Naive thymus-derived CD4-positive, alpha-beta T cell (primary cell): ENCODE results near the gene RETSAT. TPM values are rescaled to one million over a fixed set of nuclear protein-coding genes. Genes with fewer than 3 reads are reported as not detected.

Source experiments
- ATAC-seq: fragments of 150-1000 bp; cut with Tn5 transposase; 2 replicates; pipeline ENCODE4 v1.10.0; 2021; ENCODE audit warnings: mild to moderate bottlenecking, moderate library complexity
- CTCF ChIA-PET: fragments of 350-600 bp; sonication (Branson Sonifier 250); formaldehyde crosslinking; loops from one replicate; lab custom pipeline; 2021; ENCODE audit warnings: antibody characterized with exemption; lab: Charles Lee
- POLR2A ChIA-PET: fragments of 350-600 bp; sonication (Branson Sonifier 250); formaldehyde crosslinking; loops from one replicate; lab custom pipeline; 2021; ENCODE audit warnings: antibody characterized with exemption, inconsistent platforms; lab: Charles Lee
- DNase-seq, 9 donors: peaks; one replicate each; pipeline versions ENCODE4 v3.0.0 to v3.0.0-alpha.2; 2020 to 2022; ENCODE audit warnings: mixed read lengths in 1 of 9
- H3K27ac ChIP-seq: one replicate; pipeline ENCODE4 v1.7.0; 2013; ENCODE audit warnings: mild to moderate bottlenecking, low read depth, low read length, moderate library complexity
- H3K27me3 ChIP-seq, 2 donors: one replicate each; pipeline ENCODE4 v1.7.0; 2013; ENCODE audit warnings: low read length in 2 of 2, mild to moderate bottlenecking in 2 of 2, moderate library complexity in 2 of 2; ENCODE audit not compliant: control insufficient read depth in 2 of 2, insufficient read depth in 2 of 2
- H3K36me3 ChIP-seq, 3 experiments: 1 replicate in 2 of 3; 2 replicates in 1 of 3; pipeline ENCODE4 v1.7.0; 2013; ENCODE audit warnings: low read length in 3 of 3, mild to moderate bottlenecking in 3 of 3, moderate library complexity in 1 of 3; ENCODE audit not compliant: insufficient read depth in 3 of 3, control insufficient read depth in 2 of 3
- H3K4me1 ChIP-seq, 2 donors: one replicate each; pipeline ENCODE4 v1.7.0; 2013; ENCODE audit warnings: low read length in 2 of 2, mild to moderate bottlenecking in 2 of 2, moderate library complexity in 1 of 2; ENCODE audit not compliant: control insufficient read depth in 2 of 2, insufficient read depth in 2 of 2
- H3K4me3 ChIP-seq: 2 replicates; pipeline ENCODE4 v1.7.0; 2013; ENCODE audit warnings: mild to moderate bottlenecking, low read length
- H3K9me3 ChIP-seq, 3 experiments: 1 replicate in 2 of 3; 2 replicates in 1 of 3; pipeline ENCODE4 v1.7.0; 2013; ENCODE audit warnings: low read length in 3 of 3; ENCODE audit not compliant: control insufficient read depth in 2 of 3
- H3K27ac Mint-ChIP-seq, 9 donors: one replicate each; pipeline ENCODE4 v1.8.0; 2020 to 2022; ENCODE audit warnings: mixed read lengths in 9 of 9, mild to moderate bottlenecking in 8 of 9, moderate library complexity in 5 of 9, inconsistent platforms in 2 of 9
- H3K27me3 Mint-ChIP-seq, 5 donors: one replicate each; pipeline ENCODE4 v1.8.0; 2021 to 2022; ENCODE audit warnings: mixed read lengths in 5 of 5, mild to moderate bottlenecking in 1 of 5
- H3K36me3 Mint-ChIP-seq, 5 donors: one replicate each; pipeline ENCODE4 v1.8.0; 2020 to 2022; ENCODE audit warnings: mixed read lengths in 5 of 5, mild to moderate bottlenecking in 3 of 5, inconsistent platforms in 1 of 5
- H3K4me1 Mint-ChIP-seq, 7 donors: one replicate each; pipeline ENCODE4 v1.8.0; 2020 to 2022; ENCODE audit warnings: mixed read lengths in 7 of 7, mild to moderate bottlenecking in 3 of 7, inconsistent platforms in 1 of 7
- H3K4me3 Mint-ChIP-seq, 10 donors: one replicate each; pipeline ENCODE4 v1.8.0; 2020 to 2022; ENCODE audit warnings: mild to moderate bottlenecking in 10 of 10, mixed read lengths in 10 of 10, moderate library complexity in 6 of 10, inconsistent platforms in 2 of 10
- H3K9me3 Mint-ChIP-seq, 11 donors: one replicate each; pipeline ENCODE4 v1.8.0; 2020 to 2022; ENCODE audit warnings: mixed read lengths in 11 of 11, mild to moderate bottlenecking in 4 of 11, inconsistent platforms in 1 of 11, moderate library complexity in 1 of 11
- intact Hi-C, 2 donors: fragments of 100-400 bp; cut with micrococcal nuclease; formaldehyde crosslinking; loops; one replicate each; pipeline ENCODE4 v1.15.1; 2023
- polyA plus RNA-seq, 2 donors: library from polyadenylated mRNA; unstranded; fragments of 300-500 nt; fragmentation: Illumina TruSeq; gene quantifications; one replicate each; pipeline ENCODE4 v1.2.3, GENCODE V29; 2021
- total RNA-seq, 6 experiments: library from RNA in 5 of 6; stranded (reverse) in 5 of 6; gene quantifications; 1 replicate in 5 of 6; 2 replicates in 1 of 6; pipeline ENCODE4 v1.2.3 and lab custom pipeline; 2021 to 2026

Gene RETSAT
- 10 to 100 TPM; 18.5 to 30.5 (median 20.2) TPM for total RNA-seq
- polyA plus RNA-seq, result 10 to 100 TPM in 1 of 2 donors, 1 to 10 TPM in 1; 8.9 to 14.5 TPM
- 31.2 reads per million, percentile 60 among the genes with 10 or more reads in this experiment for total RNA-seq (lab: John Stamatoyannopoulos, UW)

DNA sequence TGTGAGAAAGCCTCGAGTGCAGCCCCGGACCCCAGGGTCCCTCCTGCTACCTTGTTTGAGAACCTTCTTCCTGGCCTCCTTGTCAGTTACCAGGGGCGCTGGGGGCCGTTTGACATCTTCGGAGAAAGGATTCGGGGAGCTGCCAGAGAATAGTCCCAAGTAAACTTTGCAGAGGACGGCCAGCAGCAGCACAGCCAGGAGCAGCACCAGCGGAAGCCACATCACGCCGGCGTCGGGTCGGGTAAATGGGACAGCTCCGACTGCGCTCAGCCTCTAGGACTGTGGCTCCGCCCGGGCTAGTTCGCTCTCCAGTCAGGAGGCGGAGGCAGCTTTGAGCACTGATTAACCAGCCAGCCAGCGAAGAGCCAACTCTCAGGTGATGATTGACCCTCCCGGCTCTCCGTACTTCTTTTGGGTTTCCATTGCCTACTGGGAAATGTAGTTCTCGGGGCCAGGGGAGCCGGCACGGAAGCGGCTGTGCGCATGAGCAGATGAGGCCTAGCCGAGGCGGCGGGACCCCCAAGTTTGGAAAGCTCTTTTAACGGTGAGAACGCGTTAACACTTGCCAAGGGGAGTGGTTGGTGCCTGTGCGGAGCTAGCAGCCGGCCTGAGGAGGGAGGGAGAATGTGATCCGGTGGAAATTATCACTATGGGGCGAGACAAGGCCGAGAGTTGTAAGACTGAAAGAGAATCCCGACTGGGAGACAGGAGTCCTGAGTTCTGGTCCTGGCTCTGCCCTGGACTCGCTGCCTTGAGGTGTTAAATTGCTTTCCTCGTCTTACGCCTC lies at the start of gene RETSAT, which contains the start of gene ELMOD3:
Gene RETSAT, minus strand, starts transcription at position 243 of the 787 bp plus-strand sequence. Its CDS starts 21 bp downstream, at position 222.
Gene ELMOD3, plus strand, starts transcription at position 484 of the 787 bp plus-strand sequence. CDS start 2,430 bp downstream, outside the sequence.
- intact Hi-C loops, result loop anchor here (1.0 to 5.0 kb wide), 14 partner anchors 26 to 895 kb away; partner anchors contain the start of genes GGCX (in 2 of the 2), MAT2A (in 2 of the 2), POLR1A (in 2 of the 2) and SH2D6 (in 2 of the 2)
- Mint-ChIP-seq H3K36me3 (peaks cover 8 to 39% (median 23%) of the 10 kb centered on the region in 5 donors), H3K27me3 (no peaks in the 10 kb centered on the region), H3K4me3 (peak within 1 kb of the TSS; percentile 91 to 100 (median 100)), H3K27ac (peak within 1 kb of the TSS; percentile 93 to 100 (median 99)), H3K9me3 (peaks cover 0 to 4% (median 0%) of the 10 kb centered on the region in 11 donors), H3K4me1 (peaks cover 36 to 61% (median 53%) of the 10 kb centered on the region in 7 donors)
- ATAC-seq, result peak; percentile 99
- Histone ChIP-seq H3K4me1 (peaks cover 19 to 28% of the 10 kb centered on the region in 2 donors), H3K27ac (peak within 1 kb of the TSS; percentile 89), H3K9me3 (no peaks in the 10 kb centered on the region), H3K36me3 (peaks cover 4 to 36% (median 10%) of the 10 kb centered on the region in 3 experiments), H3K4me3 (peak within 1 kb of the TSS; percentile 86), H3K27me3 (no peaks in the 10 kb centered on the region)
- POLR2A ChIA-PET, result interaction anchor here (0.6 to 14.5 kb wide), 28 partner anchors 12 to 722 kb away, joined by 3 to 211 read pairs (median 4); partner anchors contain the start of genes C2orf68, MAT2A, RNF181 and SH2D6
- DNase-seq, result peak; percentile 79 to 99 (median 98)
- CTCF ChIA-PET, result interaction anchor here (0.6 to 1.8 kb wide), 5 partner anchors 27 to 198 kb away, joined by 3 to 11 read pairs (median 3); partner anchors contain the start of gene TGOLN2

DNA sequence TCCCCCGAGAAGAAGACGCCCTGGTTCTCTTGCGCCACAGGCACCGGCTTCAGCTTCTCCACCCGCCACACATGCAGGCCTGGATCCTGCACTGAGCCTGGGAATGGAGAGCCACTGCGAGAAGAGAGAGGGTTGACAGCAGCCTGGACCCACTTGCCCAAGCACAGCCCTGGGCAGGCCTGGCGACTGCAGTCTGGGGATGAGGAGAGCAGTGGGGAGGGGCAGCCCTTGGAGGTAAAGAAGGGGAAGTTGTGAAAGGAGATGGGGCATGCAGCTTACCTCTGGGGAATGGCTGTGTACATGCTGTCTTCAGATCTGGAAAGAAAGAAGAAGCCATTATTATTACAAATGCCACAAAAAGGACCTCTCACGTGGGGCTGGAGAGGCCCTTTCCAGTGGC lies 47.5 kb upstream of the RETSAT start:
- no peak overlapping the region for H3K4me3 Mint-ChIP-seq
- H3K27ac Mint-ChIP-seq, result no peak overlapping the region
- peaks cover 0 to 55% (median 15%) of the 10 kb centered on the region in 5 donors for H3K36me3 Mint-ChIP-seq
- Histone ChIP-seq H3K9me3 (no peaks in the 10 kb centered on the region), H3K36me3 (peaks cover 0 to 19% (median 0%) of the 10 kb centered on the region in 3 experiments), H3K27me3 (no peaks in the 10 kb centered on the region), H3K27ac (no peak overlapping the region), H3K4me3 (no peak overlapping the region), H3K4me1 (peaks cover 6 to 18% of the 10 kb centered on the region in 2 donors)
- CTCF ChIA-PET, result interaction anchor here (0.6 kb wide), 1 partner anchor 128 kb away, joined by 5 read pairs; no protein-coding TSS in a partner anchor
- peaks cover 10 to 43% (median 16%) of the 10 kb centered on the region in 7 donors for H3K4me1 Mint-ChIP-seq
- DNase-seq (no peak), ATAC-seq (no peak)
- intact Hi-C loops, result no loop called here
- H3K27me3 Mint-ChIP-seq, result no peaks in the 10 kb centered on the region
- peaks cover 0 to 23% (median 8%) of the 10 kb centered on the region in 11 donors for H3K9me3 Mint-ChIP-seq
- POLR2A ChIA-PET, result no interaction called here

DNA sequence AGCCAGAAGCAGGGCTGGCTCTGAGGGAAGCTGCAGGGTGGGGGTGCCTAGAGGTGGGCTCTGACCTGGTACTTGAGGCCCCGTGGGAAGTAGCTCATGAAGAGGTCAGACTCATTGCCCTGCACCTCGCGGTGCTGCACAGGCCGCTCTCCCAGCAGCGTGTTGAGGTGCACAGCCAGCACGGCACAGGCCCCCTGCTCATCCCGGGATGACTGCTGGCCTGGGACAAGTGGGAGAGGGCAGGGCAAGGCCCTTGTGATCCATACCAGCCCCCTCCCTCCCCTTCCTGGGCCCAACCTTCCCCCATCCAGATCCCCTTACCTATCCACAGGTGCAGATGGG lies 47.1 kb upstream of the RETSAT start:
- Mint-ChIP-seq H3K36me3 (peaks cover 0 to 59% (median 15%) of the 10 kb centered on the region in 5 donors), H3K27ac (no peak overlapping the region), H3K4me3 (no peak overlapping the region), H3K27me3 (no peaks in the 10 kb centered on the region), H3K4me1 (peaks cover 10 to 43% (median 15%) of the 10 kb centered on the region in 7 donors), H3K9me3 (peaks cover 0 to 23% (median 8%) of the 10 kb centered on the region in 11 donors)
- ChIA-PET CTCF (interaction anchor here (1.6 kb wide), 1 partner anchor 10 kb away, joined by 4 read pairs; no protein-coding TSS in a partner anchor), POLR2A (no interaction called here)
- no peak for DNase-seq
- ATAC-seq, result no peak
- Histone ChIP-seq H3K4me3 (no peak overlapping the region), H3K27me3 (no peaks in the 10 kb centered on the region), H3K4me1 (peaks cover 6 to 14% of the 10 kb centered on the region in 2 donors), H3K27ac (no peak overlapping the region), H3K36me3 (peaks cover 0 to 19% (median 0%) of the 10 kb centered on the region in 3 experiments), H3K9me3 (no peaks in the 10 kb centered on the region)
- intact Hi-C loops, result no loop called here

DNA sequence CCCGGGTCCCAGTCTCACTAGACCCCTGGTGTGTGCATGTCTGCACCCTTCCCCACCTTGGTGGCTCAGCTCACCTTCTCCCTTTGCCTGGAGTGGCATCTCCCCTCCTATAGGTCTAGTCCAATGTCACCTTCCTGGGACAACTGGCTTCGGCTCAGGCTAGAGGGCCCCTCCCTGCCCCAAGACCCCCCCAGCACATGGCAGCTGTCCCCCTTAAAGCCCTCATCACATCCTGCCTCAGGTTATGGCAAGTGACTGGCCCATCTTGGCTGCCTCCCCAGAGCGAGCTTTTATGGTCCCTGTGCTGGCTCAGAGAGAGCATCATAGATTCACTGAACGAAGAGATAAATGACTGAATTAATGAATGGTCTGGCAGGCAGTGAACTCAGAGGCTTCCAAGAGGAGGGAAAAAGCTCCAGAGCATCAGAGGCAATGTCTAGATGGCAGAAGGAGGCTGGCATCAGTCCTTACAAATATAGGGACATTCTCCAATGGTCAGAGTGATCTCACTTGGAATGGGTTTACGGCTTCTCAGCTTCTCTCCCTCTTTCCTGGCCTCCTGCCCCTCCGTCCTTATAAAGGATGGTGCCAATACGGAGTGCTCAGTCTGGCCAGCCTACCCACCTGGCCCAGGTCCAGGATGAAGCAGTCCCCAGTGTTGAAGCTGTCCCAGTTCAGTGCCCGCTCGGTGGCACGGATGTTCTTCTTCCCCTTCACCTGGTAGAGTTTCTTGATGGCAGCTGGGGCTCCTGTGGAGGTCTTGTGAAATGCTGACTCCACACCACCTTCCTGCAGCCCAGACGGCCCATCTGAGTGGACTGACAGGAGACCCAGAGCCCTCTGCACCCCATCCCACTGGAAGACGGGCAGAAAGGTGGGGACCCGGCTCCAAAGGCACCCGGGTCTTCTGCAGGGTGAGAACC lies 46.5 kb upstream of the RETSAT start:
- ChIA-PET POLR2A (interaction anchor here (0.7 kb wide), 1 partner anchor 47 kb away, joined by 3 read pairs; the partner anchor contains the start of genes ELMOD3 and RETSAT), CTCF (interaction anchor here (1.6 kb wide), 1 partner anchor 9 kb away, joined by 4 read pairs; no protein-coding TSS in a partner anchor)
- H3K27ac ChIP-seq, result no peak overlapping the region
- peaks cover 6 to 7% of the 10 kb centered on the region in 2 donors for H3K4me1 ChIP-seq
- Mint-ChIP-seq H3K4me1 (peaks cover 9 to 37% (median 10%) of the 10 kb centered on the region in 7 donors), H3K27me3 (no peaks in the 10 kb centered on the region), H3K27ac (peak overlapping the region in 2 of 9 donors; percentile 9 to 49), H3K9me3 (peaks cover 0 to 23% (median 8%) of the 10 kb centered on the region in 11 donors), H3K4me3 (no peak overlapping the region), H3K36me3 (peaks cover 0 to 60% (median 15%) of the 10 kb centered on the region in 5 donors)
- H3K27me3 ChIP-seq, result no peaks in the 10 kb centered on the region
- no peak overlapping the region for H3K4me3 ChIP-seq
- H3K9me3 ChIP-seq, result no peaks in the 10 kb centered on the region
- DNase-seq (no peak), ATAC-seq (no peak)
- peaks cover 0 to 19% (median 0%) of the 10 kb centered on the region in 3 experiments for H3K36me3 ChIP-seq
- intact Hi-C loops, result no loop called here

DNA sequence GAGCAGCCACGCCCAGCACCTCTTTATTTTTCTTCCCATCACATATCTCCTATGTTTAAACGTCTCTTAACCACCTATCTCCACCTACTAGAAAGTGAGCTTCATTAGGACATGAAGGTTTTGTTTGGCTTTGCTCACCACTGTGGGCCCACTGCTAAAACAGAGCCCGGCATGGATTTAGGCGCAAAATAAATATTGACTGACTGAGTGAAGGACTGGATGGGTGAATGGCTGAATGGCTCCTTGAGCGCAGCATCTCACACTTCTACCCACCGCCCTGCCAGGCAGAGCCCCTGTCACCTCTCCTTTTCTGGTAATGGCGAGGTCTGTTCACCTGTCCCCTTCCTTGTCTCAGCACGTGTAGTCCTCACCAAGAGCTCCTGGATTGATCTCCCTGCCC lies 45.7 kb upstream of the RETSAT start:
- peaks cover 0 to 53% (median 14%) of the 10 kb centered on the region in 5 donors for H3K36me3 Mint-ChIP-seq
- Histone ChIP-seq H3K27me3 (no peaks in the 10 kb centered on the region), H3K4me3 (no peak overlapping the region), H3K9me3 (no peaks in the 10 kb centered on the region), H3K27ac (no peak overlapping the region), H3K4me1 (peaks cover 0 to 2% of the 10 kb centered on the region in 2 donors), H3K36me3 (peaks cover 0 to 21% (median 0%) of the 10 kb centered on the region in 3 experiments)
- no peak for DNase-seq
- H3K27me3 Mint-ChIP-seq, result no peaks in the 10 kb centered on the region
- peak overlapping the region in 2 of 9 donors; percentile 28 to 43 for H3K27ac Mint-ChIP-seq
- no peak for ATAC-seq
- H3K9me3 Mint-ChIP-seq, result peaks cover 0 to 22% (median 7%) of the 10 kb centered on the region in 11 donors
- POLR2A ChIA-PET, result interaction anchor here (0.7 kb wide), 1 partner anchor 46 kb away, joined by 3 read pairs; the partner anchor contains the start of genes ELMOD3 and RETSAT
- CTCF ChIA-PET, result interaction anchor here (1.6 to 1.9 kb wide), 2 partner anchors 8 to 152 kb away, joined by 4 to 6 read pairs; no protein-coding TSS in a partner anchor
- peaks cover 1 to 29% (median 2%) of the 10 kb centered on the region in 7 donors for H3K4me1 Mint-ChIP-seq
- no peak overlapping the region for H3K4me3 Mint-ChIP-seq
- intact Hi-C loops, result no loop called here
